B cell (primary cell): ENCODE measurements around the gene ABHD3. TPM values are rescaled to one million over a fixed set of nuclear protein-coding genes. Genes with fewer than 3 reads are reported as not detected.

Source experiments
- ATAC-seq: fragments of 200-7000 bp; cut with Tn5 transposase; one replicate; pipeline ENCODE4 v1.10.0; 2021; ENCODE audit warnings: low read depth, mild to moderate bottlenecking, moderate number of reproducible peaks, moderate library complexity
- CTCF ChIA-PET: fragments of 350-600 bp; sonication (Branson Sonifier 250); formaldehyde crosslinking; loops from one replicate; lab custom pipeline; 2021; ENCODE audit warnings: antibody characterized with exemption, inconsistent platforms; lab: Charles Lee
- POLR2A ChIA-PET: fragments of 350-600 bp; sonication (Branson Sonifier 250); formaldehyde crosslinking; loops from one replicate; lab custom pipeline; 2021; ENCODE audit warnings: antibody characterized with exemption; lab: Charles Lee
- DNase-seq: peaks from one replicate; pipeline ENCODE4 v3.0.0; 2013
- H2AFZ ChIP-seq: 2 replicates; pipeline ENCODE4 v1.6.1; 2012; ENCODE audit warnings: mild to moderate bottlenecking, low read depth, low read length; ENCODE audit not compliant: insufficient read depth, poor library complexity, severe bottlenecking
- H3K27ac ChIP-seq, 2 donors: 1 replicate in 1 of 2; 2 replicates in 1 of 2; pipeline ENCODE4 v1.5.1; 2012 to 2013; ENCODE audit warnings: low read length in 2 of 2, mild to moderate bottlenecking in 2 of 2, moderate library complexity in 1 of 2
- H3K27me3 ChIP-seq, 4 experiments: fragments of 200-600 bp in 1 of 4; sonication (generic) in 1 of 4; replicated peaks in 1 of 4; 1 replicate in 2 of 4; 2 replicates in 2 of 4; pipeline versions ENCODE4 v1.6.1 to v1.7.0; 2013 to 2016; ENCODE audit warnings: low read length in 3 of 4, mild to moderate bottlenecking in 2 of 4, mixed read lengths in 1 of 4, moderate library complexity in 1 of 4; ENCODE audit not compliant: insufficient read depth in 4 of 4, control insufficient read depth in 3 of 4; ENCODE audit errors: control extremely low read depth in 1 of 4
- H3K36me3 ChIP-seq, 2 experiments: replicated peaks in 1 of 2; 1 replicate in 1 of 2; 2 replicates in 1 of 2; pipeline versions ENCODE4 v1.6.1 to v1.7.1; 2013; ENCODE audit warnings: low read length in 1 of 2; ENCODE audit not compliant: insufficient read depth in 2 of 2, control insufficient read depth in 1 of 2; ENCODE audit errors: control extremely low read depth in 1 of 2, extremely low read depth in 1 of 2
- H3K4me1 ChIP-seq, 2 donors: fragments of 200-600 bp in 1 of 2; sonication (generic) in 1 of 2; 1 replicate in 1 of 2; 2 replicates in 1 of 2; pipeline versions ENCODE4 v1.5.1 to v1.6.1; 2013 to 2017; ENCODE audit warnings: low read length in 2 of 2; ENCODE audit not compliant: control insufficient read depth in 2 of 2, insufficient read depth in 2 of 2
- H3K4me2 ChIP-seq: replicated peaks from 2 replicates; pipeline ENCODE3; 2012; ENCODE audit warnings: mild to moderate bottlenecking, low read depth, low read length; ENCODE audit not compliant: poor library complexity, severe bottlenecking
- H3K4me3 ChIP-seq, 5 experiments: fragments of 200-600 bp in 1 of 5; sonication (generic) in 1 of 5; 1 replicate in 3 of 5; 2 replicates in 2 of 5; pipeline versions ENCODE4 v1.5.1 to v1.7.0; 2011 to 2016; ENCODE audit warnings: low read length in 4 of 5, mild to moderate bottlenecking in 4 of 5, low read depth in 2 of 5, control low read depth in 1 of 5, moderate library complexity in 1 of 5; ENCODE audit not compliant: insufficient read depth in 1 of 5; ENCODE audit errors: control extremely low read depth in 1 of 5, extremely low read depth in 1 of 5
- H3K79me2 ChIP-seq: fragments of 200-600 bp; sonication (generic); one replicate; pipeline ENCODE4 v1.6.0; 2016; ENCODE audit warnings: low read length; ENCODE audit not compliant: control insufficient read depth, insufficient read depth
- H3K9ac ChIP-seq: fragments of 200-600 bp; sonication (generic); 2 replicates; pipeline ENCODE4 v1.6.1; 2017; ENCODE audit warnings: mild to moderate bottlenecking, low read length, moderate library complexity
- H3K9me3 ChIP-seq, 3 donors: one replicate each; pipeline versions ENCODE4 v1.6.1 to v1.7.1; 2013; ENCODE audit warnings: low read length in 2 of 3; ENCODE audit not compliant: control insufficient read depth in 2 of 3, insufficient read depth in 1 of 3; ENCODE audit errors: control extremely low read depth in 1 of 3
- H4K20me1 ChIP-seq: 2 replicates; pipeline ENCODE4 v1.6.0; 2012; ENCODE audit warnings: mild to moderate bottlenecking, low read length; ENCODE audit not compliant: insufficient read depth, control insufficient read depth, poor library complexity, severe bottlenecking
- H3K27ac Mint-ChIP-seq: one replicate; pipeline ENCODE4 v1.8.0; 2021; ENCODE audit warnings: mixed read lengths
- H3K27me3 Mint-ChIP-seq: one replicate; pipeline ENCODE4 v1.8.0; 2021; ENCODE audit warnings: mixed read lengths
- H3K4me1 Mint-ChIP-seq: one replicate; pipeline ENCODE4 v1.8.0; 2021; ENCODE audit warnings: mixed read lengths
- H3K4me3 Mint-ChIP-seq: one replicate; pipeline ENCODE4 v1.8.0; 2021; ENCODE audit warnings: mixed read lengths
- H3K9me3 Mint-ChIP-seq: one replicate; pipeline ENCODE4 v1.8.0; 2022; ENCODE audit warnings: mixed read lengths; ENCODE audit not compliant: insufficient read depth
- CTCF ChIP-seq: fragments of 200-600 bp; IDR thresholded peaks from one replicate; pipeline ENCODE4 v1.8.0; 2022; ENCODE audit warnings: antibody characterized with exemption, mild to moderate bottlenecking
- EZH2 ChIP-seq: IDR thresholded peaks from 2 replicates; pipeline ENCODE4 v1.6.1; 2012; ENCODE audit warnings: borderline replicate concordance, low read depth, mild to moderate bottlenecking, moderate library complexity, low read length; ENCODE audit not compliant: insufficient read depth, poor library complexity, severe bottlenecking
- WGBS: methylation state at CpG from one replicate; pipeline ENCODE4 v1.1.5; 2013; ENCODE audit warnings: missing lambda C conversion rate; ENCODE audit not compliant: insufficient coverage; 5-methylcytosine and 5-hydroxymethylcytosine counted together
- intact Hi-C: fragments of 100-400 bp; cut with micrococcal nuclease; formaldehyde crosslinking; loops from one replicate; pipeline ENCODE4 v1.10.0; 2022
- polyA plus RNA-seq: library from polyadenylated mRNA; depleted of rRNA; stranded (reverse); fragments of >200 nt; gene quantifications from 2 replicates; pipeline ENCODE4 v1.2.3, GENCODE V29; 2012
- total RNA-seq, 2 donors: library from RNA; stranded (reverse); fragments of 120-200 nt in 1 of 2; gene quantifications; 1 replicate in 1 of 2; 2 replicates in 1 of 2; pipeline versions ENCODE4 v1.2.3 to v1.2.4, GENCODE V29; 2013 to 2022

The ABHD3 gene
- total and polyA plus RNA-seq, 2 donors (not counting 1 experiment from before 2014, with no cell fraction given), result 24.7 to 27.6 TPM

- peaks cover 9 to 13% of the 10 kb centered on the region in 2 donors for H3K4me1 ChIP-seq
- ATAC-seq (no peak), DNase-seq (no peak)
- no peaks in the 10 kb centered on the region for H3K9me3 ChIP-seq
- no peaks in the 10 kb centered on the region for H3K27me3 Mint-ChIP-seq
- no CpG with 5 or more reads among the region's 5 CpGs for WGBS
- H3K4me3 Mint-ChIP-seq, result peak overlapping the region; percentile 86
- no peak overlapping the region for H3K9ac ChIP-seq
- H3K27me3 ChIP-seq, result no peaks in the 10 kb centered on the region
- H3K27ac Mint-ChIP-seq, result peak overlapping the region; percentile 85
- H3K79me2 ChIP-seq, result peaks cover 17% of the 10 kb centered on the region
- H2AFZ ChIP-seq, result peak overlapping the region; percentile 99
- no peaks in the 10 kb centered on the region for H3K9me3 Mint-ChIP-seq
- no peaks in the 10 kb centered on the region for H3K36me3 ChIP-seq
- ChIA-PET POLR2A (interaction anchor here (0.9 to 2.8 kb wide), 2 partner anchors 35 to 142 kb away, joined by 3 to 16 read pairs; partner anchors contain the start of gene ESCO1), CTCF (interaction anchor here (1.3 kb wide), 1 partner anchor 142 kb away, joined by 4 read pairs; the partner anchor contains the start of gene ESCO1)
- TF ChIP-seq EZH2 (no peak), CTCF (no peak)
- H3K4me2 ChIP-seq, result peak overlapping the region; percentile 99
- H3K4me3 ChIP-seq, result peak overlapping the region in 1 of 5 experiments; percentile 94
- intact Hi-C loops, result no loop called here
- H3K27ac ChIP-seq, result no peak overlapping the region
- peaks cover 39% of the 10 kb centered on the region for H3K4me1 Mint-ChIP-seq
- peaks cover 5% of the 10 kb centered on the region for H4K20me1 ChIP-seq
These were observed 37.7 kb upstream of the ABHD3 start for GRCh38 chr18:21742315-21742687.

- intact Hi-C loops, result loop anchor here (2.0 kb wide), 1 partner anchor 57 kb away; no protein-coding TSS in a partner anchor
- peak overlapping the region; percentile 99 for H3K4me2 ChIP-seq
- WGBS, result 1% methylated on average over 37 of the region's 49 CpGs
- no peaks in the 10 kb centered on the region for H3K27me3 ChIP-seq
- H3K27me3 Mint-ChIP-seq, result no peaks in the 10 kb centered on the region
- peak overlapping the region; percentile 85 for H3K27ac Mint-ChIP-seq
- DNase-seq, result no peak
- CTCF ChIA-PET, result interaction anchor here (0.7 to 1.3 kb wide), 2 partner anchors 130 to 141 kb away, joined by 3 to 4 read pairs; partner anchors contain the start of genes ESCO1 and SNRPD1
- peaks cover 5% of the 10 kb centered on the region for H4K20me1 ChIP-seq
- H2AFZ ChIP-seq, result peak overlapping the region; percentile 99
- H3K9ac ChIP-seq, result peak overlapping the region; percentile 95
- no peak overlapping the region for H3K27ac ChIP-seq
- POLR2A ChIA-PET, result interaction anchor here (2.4 to 2.8 kb wide), 2 partner anchors 38 to 141 kb away, joined by 11 to 16 read pairs; partner anchors contain the start of genes ABHD3 and ESCO1
- peaks cover 9 to 13% of the 10 kb centered on the region in 2 donors for H3K4me1 ChIP-seq
- no peak for ATAC-seq
- H3K4me3 ChIP-seq, result peak overlapping the region; percentile 51 to 98 (median 94)
- peaks cover 36% of the 10 kb centered on the region for H3K4me1 Mint-ChIP-seq
- H3K9me3 Mint-ChIP-seq, result no peaks in the 10 kb centered on the region
- no peaks in the 10 kb centered on the region for H3K36me3 ChIP-seq
- H3K79me2 ChIP-seq, result peaks cover 17% of the 10 kb centered on the region
- peak overlapping the region; percentile 86 for H3K4me3 Mint-ChIP-seq
- no peaks in the 10 kb centered on the region for H3K9me3 ChIP-seq
- TF ChIP-seq EZH2 (no peak), CTCF (no peak)
These were observed 37.2 kb upstream of the ABHD3 start for GRCh38 chr18:21741562-21742314.
